ENCODE measurements around the gene NEURL1B.

NEURL1B gene

DNA sequence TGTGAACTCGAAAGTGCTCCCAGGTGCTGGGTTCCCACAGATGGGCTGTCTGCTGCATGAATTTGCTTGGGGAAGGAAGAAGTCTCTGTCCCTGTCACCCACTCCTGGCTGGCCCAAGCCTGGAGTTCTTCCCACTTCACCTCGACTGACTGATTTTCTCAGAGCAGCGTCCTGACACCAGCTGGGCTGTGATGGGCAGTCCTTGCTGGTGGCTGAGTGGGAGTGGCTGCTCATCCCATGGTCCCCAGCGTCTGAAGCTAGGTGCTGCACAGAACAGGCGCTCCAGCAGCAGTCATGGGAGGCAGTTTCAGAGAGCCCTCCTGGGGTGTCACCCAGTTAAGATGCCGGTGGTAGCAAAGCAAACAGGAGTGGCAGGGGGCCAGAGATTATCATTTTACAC, 10.1 kb upstream of the NEURL1B start:
- Histone ChIP-seq H3K27me3 (no peaks in the 10 kb centered on the region), H3K4me3 (ENCODE audit: low read depth in 1 of 2, low read length in 1 of 2) (no peak overlapping the region), H3K36me3 (no peaks in the 10 kb centered on the region), H3K4me1 (ENCODE audit: control insufficient read depth in 1 of 2, insufficient read depth in 1 of 2, low read depth in 1 of 2, low read length in 1 of 2) (no peaks in the 10 kb centered on the region), H3K27ac (no peak overlapping the region), H3K9me3 (no peaks in the 10 kb centered on the region)
- TF ChIP-seq, protein P1, sequence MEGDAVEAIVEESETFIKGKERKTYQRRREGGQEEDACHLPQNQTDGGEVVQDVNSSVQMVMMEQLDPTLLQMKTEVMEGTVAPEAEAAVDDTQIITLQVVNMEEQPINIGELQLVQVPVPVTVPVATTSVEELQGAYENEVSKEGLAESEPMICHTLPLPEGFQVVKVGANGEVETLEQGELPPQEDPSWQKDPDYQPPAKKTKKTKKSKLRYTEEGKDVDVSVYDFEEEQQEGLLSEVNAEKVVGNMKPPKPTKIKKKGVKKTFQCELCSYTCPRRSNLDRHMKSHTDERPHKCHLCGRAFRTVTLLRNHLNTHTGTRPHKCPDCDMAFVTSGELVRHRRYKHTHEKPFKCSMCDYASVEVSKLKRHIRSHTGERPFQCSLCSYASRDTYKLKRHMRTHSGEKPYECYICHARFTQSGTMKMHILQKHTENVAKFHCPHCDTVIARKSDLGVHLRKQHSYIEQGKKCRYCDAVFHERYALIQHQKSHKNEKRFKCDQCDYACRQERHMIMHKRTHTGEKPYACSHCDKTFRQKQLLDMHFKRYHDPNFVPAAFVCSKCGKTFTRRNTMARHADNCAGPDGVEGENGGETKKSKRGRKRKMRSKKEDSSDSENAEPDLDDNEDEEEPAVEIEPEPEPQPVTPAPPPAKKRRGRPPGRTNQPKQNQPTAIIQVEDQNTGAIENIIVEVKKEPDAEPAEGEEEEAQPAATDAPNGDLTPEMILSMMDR (IDR thresholded peaks at IDR 0.05), result no peak

DNA sequence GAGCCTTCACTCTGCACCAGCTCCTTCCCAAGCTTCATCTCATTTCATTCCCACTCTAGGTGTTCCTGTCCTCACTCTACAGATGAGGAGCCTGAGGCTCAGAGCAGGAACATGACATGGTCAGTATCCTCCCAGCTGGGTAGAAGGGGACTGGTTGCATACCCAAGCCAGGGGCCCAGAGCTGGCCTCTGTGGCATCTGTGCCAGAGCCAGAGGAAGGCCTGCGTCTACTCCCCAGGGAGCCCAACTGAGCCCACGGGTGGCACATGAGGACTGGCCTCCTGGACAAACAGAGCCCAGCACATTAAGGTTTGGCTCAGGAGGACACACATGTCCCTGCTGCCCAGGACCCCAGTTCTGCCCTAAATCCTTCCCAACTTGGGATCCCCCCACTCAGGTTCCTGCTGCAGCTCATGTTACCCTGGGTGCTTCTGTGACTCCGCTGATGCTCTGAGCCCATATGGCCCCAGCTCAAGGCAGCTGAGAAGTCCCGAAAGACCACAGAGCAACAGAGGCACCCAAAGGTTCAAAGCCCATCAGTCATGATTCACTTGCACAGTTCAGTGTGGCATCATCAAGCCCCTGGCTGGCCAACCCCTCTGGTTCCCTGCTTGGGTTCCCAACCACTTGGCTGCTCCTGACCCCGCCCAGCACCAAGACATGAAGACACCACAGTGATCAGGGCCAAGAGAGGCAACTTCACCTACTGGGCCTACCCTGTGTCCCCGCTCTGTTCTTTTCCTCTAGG, 8.5 kb upstream of the NEURL1B start:
- TF ChIP-seq, protein P1 (IDR thresholded peaks at IDR 0.05), result no peak
- H3K36me3 ChIP-seq, result no peaks in the 10 kb centered on the region
- no peak overlapping the region for H3K27ac ChIP-seq
- H3K9me3 ChIP-seq, result no peaks in the 10 kb centered on the region
- no peaks in the 10 kb centered on the region for H3K4me1 ChIP-seq (ENCODE audit: control insufficient read depth in 1 of 2, insufficient read depth in 1 of 2, low read depth in 1 of 2, low read length in 1 of 2)
- H3K27me3 ChIP-seq, result peaks cover 6% of the 10 kb centered on the region
- H3K4me3 ChIP-seq (ENCODE audit: low read depth in 1 of 2, low read length in 1 of 2), result no peak overlapping the region

DNA sequence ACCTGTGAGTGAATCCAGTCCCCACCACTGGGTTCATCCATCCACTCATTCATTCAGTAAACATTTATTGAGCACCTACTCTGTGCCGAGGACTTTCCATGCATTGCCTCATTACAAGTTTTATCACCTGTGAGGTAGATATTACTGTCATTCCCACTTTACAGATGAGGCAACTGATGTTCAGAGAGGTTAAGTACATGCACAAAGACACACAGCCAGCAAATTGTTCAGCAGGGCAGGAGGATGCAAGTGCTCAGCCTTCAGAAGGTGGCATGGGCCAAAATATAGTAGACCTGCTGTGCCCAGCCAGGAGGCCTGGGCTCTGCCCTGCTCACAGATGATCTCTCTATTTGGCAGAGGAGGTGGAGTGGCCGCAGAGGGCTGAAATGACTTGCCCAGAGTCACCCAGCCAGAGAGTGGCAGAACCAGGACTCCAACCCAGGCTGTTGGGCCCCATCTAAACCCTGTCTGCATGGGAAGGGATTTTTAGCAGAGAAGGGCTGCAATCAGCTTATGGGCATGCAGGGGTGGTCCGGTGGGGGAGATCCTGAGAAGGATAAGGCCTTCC, 7.6 kb upstream of the NEURL1B start:
- H3K4me3 ChIP-seq (ENCODE audit: low read depth in 1 of 2, low read length in 1 of 2), result no peak overlapping the region
- no peak overlapping the region for H3K27ac ChIP-seq
- TF ChIP-seq, protein P1 (IDR thresholded peaks at IDR 0.05), result no peak
- no peaks in the 10 kb centered on the region for H3K4me1 ChIP-seq (ENCODE audit: control insufficient read depth in 1 of 2, insufficient read depth in 1 of 2, low read depth in 1 of 2, low read length in 1 of 2)
- H3K9me3 ChIP-seq, result no peaks in the 10 kb centered on the region
- no peaks in the 10 kb centered on the region for H3K36me3 ChIP-seq
- peaks cover 15% of the 10 kb centered on the region for H3K27me3 ChIP-seq

DNA sequence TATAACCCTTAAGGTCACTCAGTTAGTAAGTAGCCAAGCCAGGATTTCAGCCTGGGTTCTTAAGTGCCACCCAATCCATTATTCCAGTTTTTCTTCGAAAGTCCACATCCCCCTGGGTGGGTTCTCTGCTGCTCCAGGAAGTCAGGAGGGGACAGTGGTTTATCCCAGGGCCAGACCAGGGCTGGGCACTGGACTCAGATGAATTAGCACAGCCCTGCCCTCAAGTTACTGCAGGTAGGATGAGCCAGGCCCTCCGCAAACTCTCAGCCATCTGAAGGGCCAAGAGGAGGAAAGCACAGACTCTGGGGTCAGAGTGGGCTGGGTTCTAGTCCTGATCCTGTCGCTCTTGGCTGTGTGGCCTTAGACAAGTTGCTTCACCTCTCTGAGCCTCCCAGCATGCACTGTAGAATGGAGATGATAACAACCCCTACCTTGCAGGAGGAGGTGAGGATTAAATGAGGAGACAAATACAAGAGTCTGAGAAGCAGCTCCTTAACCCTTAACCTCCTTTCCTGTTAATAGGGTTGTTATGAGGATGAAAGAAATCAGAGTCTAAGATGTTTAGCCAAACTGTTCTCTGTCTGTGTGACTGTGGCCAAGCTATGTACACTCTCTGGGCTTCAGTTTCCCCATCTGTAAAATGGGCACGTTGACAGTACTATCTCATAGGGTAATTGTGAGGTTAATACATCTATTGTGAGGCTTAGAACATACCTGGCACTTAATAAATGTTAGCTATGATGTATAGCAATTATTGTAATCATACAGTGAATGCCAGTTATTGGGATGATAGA, 6.8 kb upstream of the NEURL1B start:
- Histone ChIP-seq H3K4me3 (ENCODE audit: low read depth in 1 of 2, low read length in 1 of 2) (no peak overlapping the region), H3K36me3 (no peaks in the 10 kb centered on the region), H3K27me3 (peaks cover 24% of the 10 kb centered on the region), H3K27ac (no peak overlapping the region), H3K9me3 (no peaks in the 10 kb centered on the region), H3K4me1 (ENCODE audit: control insufficient read depth in 1 of 2, insufficient read depth in 1 of 2, low read depth in 1 of 2, low read length in 1 of 2) (no peaks in the 10 kb centered on the region)
- TF ChIP-seq, protein P1 (IDR thresholded peaks at IDR 0.05), result no peak

DNA sequence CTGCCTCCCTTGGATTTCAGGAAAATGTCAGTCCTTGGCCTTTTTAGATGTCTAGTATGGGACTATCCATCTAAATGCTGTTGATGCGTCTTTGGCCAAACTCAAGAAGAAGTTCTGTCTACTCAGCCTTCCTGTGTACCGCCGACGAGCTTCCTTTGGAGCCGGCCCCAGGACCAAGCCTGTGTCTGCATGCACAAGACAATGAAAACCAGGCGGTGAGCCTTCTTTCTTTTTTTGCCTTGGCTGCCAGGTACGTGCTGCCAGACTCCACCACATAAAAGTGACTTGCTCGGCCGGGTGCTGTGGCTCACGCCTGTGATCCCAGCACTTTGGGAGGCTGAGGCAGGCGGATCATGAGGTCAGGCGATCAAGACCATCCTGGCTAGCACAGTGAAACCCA, 6.0 kb upstream of the NEURL1B start:
- Histone ChIP-seq H3K4me3 (ENCODE audit: low read depth in 1 of 2, low read length in 1 of 2) (no peak overlapping the region), H3K4me1 (ENCODE audit: control insufficient read depth in 1 of 2, insufficient read depth in 1 of 2, low read depth in 1 of 2, low read length in 1 of 2) (no peaks in the 10 kb centered on the region), H3K9me3 (no peaks in the 10 kb centered on the region), H3K27me3 (peaks cover 31% of the 10 kb centered on the region), H3K27ac (no peak overlapping the region), H3K36me3 (no peaks in the 10 kb centered on the region)
- TF ChIP-seq, protein P1 (IDR thresholded peaks at IDR 0.05), result no peak
